HG02840 (cell line): ENCODE results near the gene ECE2.

ENCODE experiments used
- ATAC-seq: cut with Tn5 transposase; IDR thresholded peaks from one replicate; pipeline ENCODE4 v1.9.1; 2021; ENCODE audit warnings: mild to moderate bottlenecking, moderate library complexity, moderate number of reproducible peaks; ENCODE audit not compliant: unreplicated experiment, low FRiP score

The ECE2 gene

DNA sequence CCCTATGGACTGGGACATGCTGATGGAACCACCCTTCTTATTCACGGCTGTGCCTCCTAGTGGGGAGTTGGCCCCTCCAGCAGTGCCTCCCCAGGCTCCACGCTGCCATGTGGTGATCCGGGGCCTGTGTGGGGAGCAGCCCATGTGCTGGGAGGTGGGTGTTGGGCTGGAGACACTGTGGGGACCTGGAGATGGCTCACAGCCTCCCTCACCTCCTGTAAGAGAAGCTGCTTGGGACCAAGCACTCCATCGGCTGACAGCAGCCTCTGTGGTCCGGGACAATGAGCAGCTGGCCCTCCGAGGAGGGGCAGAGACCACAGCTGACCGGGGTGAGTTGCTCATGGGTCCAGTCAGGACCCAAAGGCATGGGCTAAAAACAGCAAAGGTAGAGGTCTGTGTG lies 36.1 kb upstream of the ECE2 start:
- ATAC-seq, result no peak

DNA sequence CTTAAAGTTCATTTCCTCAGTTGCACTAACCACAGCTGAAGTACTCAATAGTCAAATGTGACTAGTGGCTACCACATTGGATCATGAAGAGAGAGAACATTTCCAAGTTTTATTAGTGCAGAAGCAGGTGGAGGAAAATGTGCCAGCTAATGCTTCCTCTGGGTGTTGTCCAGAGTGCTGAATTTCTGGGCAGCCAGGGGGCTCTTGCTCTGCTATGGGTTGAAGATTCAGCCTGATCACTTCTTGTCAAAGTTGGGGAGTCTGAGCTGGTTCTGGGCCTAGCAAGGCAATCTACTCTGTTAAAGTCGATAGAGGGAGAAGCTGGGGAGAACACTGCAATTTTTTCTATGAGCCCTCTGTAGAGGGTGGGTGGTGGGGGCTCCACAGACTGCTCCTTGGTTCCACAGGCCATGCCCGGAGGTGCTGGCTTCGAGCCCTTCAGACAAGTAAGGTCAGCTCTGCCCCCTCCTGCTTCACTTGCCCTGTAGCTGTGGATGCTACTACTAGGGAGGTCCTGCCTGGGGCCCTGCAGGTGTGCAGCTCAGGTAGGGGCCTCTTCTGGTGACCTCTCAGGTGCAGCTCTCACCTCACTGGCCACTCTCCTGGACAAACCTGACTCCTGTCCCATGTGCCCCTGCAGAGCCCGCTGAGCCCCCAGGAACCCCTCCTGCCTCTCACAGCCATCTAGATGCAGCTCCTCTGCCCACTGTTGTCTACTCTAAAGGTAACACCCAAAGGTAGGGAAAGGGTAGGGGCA lies 35.3 kb upstream of the ECE2 start:
- no peak for ATAC-seq

DNA sequence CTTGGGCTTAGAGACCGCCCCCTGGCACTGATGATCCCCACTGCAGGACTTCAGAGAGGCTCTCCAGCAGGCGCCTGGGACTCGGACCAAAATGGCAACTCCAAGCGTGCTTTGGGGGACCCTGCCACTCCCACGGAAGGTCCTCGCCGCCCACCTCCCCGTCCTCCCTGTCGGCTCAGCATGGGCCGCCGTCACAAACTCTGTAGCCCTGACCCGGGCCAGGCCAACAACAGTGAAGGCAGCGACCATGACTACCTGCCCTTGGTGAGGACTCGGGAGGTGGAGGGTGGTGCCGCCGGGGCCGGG lies 34.7 kb upstream of the ECE2 start:
- ATAC-seq, result no peak

DNA sequence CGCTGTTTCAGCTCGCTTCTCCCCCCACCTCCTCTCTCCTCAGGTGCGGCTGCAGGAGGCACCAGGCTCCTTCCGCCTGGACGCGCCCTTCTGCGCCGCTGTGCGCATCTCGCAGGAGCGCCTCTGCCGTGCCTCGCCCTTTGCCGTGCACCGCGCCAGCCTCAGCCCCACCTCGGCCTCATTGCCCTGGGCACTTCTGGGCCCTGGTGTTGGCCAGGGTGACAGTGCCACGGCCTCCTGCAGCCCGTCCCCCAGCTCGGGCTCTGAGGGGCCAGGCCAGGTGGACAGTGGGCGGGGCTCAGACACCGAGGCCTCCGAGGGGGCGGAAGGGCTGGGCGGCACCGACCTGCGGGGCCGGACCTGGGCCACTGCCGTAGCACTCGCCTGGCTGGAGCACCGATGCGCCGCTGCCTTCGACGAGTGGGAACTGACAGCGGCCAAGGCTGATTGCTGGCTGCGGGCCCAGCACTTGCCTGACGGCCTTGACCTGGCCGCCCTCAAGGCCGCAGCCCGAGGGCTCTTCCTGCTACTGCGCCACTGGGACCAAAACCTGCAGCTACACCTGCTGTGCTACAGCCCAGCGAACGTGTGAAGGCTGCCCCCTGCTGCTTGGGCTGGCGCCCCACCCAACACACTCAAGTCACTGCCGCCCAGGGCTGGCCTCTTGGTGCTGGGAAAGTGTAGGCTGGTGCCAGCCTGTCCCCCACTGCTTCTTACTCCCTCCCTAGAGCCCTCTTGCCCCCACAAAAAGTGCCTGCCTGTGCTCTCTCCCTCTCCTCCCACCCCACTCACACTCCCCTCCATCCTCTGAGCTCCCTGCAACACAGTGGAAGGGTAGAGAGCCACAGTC lies 34.1 kb upstream of the ECE2 start:
- no peak for ATAC-seq

DNA sequence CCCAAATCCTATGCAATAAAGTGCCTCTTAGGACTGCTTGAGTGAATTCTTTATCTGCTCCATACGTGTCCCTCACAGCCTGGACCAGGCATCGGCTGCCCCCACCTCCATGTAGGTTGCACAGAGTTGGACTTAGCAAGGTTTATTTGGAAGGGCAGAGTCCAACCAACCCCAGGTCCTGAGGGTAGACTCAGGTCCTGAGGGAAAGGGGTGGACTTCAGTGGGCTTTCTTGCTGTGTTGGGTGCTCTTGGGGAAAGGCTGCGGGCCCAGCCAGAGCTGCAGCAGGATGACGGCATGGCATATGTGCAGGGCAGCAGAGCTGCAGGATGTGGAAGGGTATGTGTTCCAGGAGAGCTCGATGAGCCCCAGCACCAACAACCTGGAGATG lies 33.5 kb upstream of the ECE2 start:
- ATAC-seq, result no peak

DNA sequence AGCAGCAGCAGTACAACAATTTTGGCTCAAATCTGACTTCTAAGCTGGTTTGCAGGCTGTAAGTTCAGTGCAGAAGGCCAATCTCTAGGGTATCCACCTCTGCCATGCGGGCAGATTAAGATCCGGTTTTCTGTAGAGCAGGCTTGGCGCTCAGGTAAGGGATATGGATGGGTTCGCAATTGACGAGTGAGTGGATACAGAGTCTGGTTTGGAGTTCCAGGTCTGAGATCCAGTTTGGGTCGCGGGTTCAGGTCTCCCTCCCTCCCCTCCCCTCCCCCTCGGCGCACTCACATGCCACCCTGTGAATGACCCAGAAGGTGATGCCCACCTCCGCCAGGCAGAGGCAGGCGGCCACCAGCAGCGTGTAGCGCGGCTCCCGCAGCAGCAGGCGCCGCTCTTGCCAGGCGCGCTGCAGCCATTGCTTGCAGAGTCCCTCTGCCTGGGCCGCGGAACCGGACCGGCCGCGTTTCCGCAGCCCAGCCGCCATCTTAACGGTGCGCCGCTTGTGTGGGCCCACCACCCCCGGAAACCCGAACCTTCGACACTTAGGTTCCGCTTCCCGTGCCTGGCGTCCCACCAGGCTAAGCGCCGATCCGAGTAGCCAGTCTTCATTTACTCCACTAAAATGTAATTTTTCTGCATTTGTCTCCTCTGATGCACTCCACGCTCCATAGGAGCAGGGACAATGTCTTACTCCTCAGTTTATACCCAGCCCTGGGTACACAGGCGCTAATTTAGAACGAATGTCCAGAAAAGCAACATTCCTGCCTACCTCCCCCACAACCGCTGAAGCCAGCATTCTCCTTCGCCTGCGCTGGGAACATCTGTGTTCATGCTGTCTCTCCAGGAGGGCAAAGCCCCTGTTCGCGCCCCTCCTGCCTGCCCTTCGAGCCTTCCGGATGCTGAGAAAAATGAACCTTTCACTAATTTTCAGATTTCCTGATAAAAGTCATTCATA lies 27.1 kb upstream of the ECE2 start, which contains the start of gene ALG3:
Gene ALG3, minus strand, starts transcription at position 509 of the 958 bp plus-strand sequence. Its CDS starts 22 bp downstream, at position 487.
- peak; percentile 61 for ATAC-seq

DNA sequence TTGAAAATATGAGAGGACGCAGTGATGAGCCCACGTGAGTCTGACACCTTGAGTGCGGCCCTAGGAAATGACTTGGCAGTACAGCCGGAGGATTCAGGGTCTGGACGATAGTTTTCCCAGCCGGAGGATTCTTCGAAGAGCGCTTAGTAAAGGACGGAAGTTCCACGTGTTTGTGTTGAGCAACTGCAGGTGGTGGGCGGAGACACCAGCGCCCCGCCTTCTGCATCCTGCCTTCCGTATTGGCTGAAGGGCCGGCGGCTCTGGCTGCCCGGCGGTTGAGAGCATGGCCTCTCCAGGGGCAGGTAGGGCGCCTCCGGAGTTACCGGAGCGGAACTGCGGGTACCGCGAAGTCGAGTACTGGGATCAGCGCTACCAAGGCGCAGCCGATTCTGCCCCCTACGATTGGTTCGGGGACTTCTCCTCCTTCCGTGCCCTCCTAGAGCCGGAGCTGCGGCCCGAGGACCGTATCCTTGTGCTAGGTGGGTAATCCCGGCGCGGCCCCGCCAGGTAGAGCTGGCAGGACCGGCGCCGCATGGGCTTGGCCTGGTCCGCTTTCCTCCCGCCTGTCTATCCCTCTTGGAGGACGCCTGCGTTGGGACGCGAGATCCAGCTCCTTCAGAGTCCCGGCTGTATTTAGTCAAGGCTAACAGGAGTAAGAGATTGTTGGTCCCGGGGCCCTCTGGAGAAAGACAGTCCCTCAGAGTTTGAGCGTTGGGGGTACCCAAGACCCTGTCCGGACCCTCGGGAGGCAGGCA lies 26.2 kb upstream of the ECE2 start, which contains the start of gene EEF1AKMT4:
Gene EEF1AKMT4, plus strand, starts transcription at position 261 of the 755 bp plus-strand sequence. Its CDS starts 23 bp downstream, at position 284.
- ATAC-seq, result peak; percentile 86

DNA sequence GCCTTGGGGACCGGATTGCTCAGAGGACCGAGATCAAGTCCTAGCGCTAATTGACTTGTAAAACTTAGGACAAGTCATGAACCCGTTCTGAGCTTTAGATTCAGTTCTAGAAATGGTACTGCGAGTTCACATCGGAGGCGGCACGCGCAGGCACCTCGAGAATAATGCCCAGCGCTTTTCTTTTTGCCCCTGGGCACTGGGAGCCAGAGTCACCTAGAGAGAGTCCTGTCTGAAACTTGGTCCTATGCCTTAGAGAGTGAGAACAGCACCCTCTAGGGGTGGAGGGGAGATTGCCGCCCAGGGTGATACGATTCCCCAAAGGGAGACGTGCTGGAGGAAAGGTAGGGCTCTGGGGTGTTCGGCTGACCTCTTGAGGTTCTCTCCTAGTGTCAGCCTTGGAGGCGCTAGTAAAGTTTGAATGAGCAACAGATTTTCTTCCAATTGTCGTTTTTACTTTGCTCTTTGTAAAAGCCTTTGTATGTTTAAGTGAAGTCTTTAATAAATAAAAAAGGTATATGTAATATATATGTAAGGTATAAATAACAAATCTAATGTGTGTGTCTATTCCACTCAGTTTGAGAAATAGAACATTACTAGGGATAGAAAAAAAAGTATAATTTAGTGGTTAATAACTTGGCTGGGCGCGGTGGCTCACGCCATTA lies 25.5 kb upstream of the ECE2 start:
- peak; percentile 60 for ATAC-seq

DNA sequence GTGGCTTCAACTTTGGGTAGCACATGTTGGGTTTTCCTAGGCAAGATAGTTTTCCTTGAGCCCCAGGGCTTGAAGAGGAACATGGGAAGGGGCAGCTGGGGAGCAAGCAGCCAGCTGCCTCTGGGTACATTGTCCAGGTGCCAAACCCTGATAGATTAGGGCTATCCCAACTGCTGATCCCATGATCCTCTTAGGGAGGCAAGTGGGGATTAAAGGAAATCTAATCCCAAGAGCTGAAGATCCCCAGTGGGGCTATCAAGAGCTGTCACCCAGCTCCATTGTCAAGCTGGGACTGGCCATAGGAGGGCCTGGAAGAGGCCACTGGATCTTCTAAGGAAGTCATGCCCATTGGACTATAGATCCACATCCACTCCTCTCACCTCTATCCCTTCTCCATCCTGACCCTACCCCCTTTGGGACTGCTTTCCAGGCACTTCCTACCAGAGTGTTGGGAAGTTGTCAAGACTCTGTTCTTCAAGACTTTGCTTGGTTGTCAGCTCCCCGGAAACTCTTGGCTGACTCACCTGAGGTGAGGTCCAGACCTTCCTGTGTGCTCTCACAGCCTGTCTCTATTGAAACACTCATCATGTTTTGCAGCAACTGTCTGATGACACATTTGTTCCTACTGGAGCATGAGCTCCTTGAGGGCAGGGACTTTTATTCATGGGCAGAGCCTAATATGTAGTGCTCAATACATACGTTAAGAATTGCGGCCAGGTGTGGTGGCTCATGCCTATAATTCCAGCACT lies 20.4 kb upstream of the ECE2 start:
- ATAC-seq, result no peak

DNA sequence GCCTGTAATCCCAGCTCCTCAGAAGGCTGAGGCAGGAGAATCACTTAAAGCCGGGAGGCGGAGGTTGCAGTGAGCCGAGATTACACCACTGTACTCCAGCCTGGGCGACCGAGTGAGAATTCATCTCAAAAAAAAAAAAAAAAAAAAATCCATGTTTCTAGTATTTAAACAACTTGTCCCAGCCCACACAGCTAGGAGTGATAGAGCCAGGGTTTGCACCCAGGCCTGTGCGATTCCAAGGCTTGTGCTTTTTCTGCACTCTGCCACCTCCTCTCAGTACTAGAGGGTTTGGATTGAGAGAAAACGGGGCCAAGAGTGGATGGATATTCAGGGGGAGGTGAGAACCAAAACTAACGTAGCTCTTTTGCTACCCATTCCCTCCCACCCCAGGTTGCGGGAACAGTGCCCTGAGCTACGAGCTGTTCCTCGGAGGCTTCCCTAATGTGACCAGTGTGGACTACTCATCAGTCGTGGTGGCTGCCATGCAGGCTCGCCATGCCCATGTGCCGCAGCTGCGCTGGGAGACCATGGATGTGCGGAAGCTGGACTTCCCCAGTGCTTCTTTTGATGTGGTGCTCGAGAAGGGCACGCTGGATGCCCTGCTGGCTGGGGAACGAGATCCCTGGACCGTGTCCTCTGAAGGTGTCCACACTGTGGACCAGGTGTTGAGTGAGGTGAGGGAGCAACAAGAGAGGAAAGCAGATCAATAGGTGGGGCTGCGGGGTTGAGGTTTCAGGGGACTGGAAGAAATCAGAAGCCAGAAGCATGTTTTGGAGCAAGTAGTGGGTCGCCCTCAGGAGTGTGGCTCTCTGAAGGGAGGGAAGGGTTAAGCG lies 18.5 kb upstream of the ECE2 start:
- ATAC-seq, result no peak

DNA sequence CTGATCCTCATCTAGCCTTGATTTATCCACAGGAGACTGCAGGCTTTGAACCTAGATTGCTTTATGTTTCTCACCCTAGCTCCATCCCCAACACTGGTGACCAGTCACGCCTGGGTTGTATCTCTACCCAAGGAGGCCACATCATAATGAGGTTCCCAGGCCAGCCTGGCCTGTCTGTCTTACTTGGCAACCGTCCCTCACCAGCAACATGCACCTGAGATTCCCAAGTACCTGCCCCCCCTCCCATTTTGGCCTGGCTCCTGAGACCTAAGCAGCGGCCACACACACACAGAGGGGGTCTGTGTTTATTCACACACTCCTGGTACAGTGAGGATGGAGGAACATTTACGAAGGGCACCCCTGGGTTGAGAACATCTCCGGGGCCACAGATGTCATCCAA lies 16.9 kb upstream of the ECE2 start:
- ATAC-seq, result no peak

DNA sequence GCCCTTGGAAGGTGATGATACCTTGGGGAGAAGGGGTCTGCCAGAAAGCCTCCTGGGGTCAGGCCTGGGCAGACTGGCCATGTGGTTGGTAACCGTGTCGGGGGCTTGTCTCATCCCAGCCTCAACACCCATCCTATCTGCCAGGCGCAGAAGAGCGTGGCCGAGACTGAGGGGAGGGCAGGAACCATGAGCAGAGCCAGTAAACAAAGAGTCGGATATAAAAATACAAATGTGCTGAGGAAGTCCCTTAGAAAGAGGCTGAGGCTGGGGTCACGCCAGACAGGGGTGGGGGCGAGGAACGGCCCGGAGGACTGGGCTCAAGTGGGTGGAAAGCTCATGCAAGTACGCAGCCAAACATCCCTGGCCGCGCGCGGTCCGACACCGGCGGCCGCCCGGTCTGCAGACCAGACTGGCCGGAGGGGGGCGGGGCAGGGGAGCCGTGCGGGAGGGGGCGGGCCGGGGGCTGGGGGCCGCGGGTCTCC lies 16.4 kb upstream of the ECE2 start:
- ATAC-seq, result no peak

DNA sequence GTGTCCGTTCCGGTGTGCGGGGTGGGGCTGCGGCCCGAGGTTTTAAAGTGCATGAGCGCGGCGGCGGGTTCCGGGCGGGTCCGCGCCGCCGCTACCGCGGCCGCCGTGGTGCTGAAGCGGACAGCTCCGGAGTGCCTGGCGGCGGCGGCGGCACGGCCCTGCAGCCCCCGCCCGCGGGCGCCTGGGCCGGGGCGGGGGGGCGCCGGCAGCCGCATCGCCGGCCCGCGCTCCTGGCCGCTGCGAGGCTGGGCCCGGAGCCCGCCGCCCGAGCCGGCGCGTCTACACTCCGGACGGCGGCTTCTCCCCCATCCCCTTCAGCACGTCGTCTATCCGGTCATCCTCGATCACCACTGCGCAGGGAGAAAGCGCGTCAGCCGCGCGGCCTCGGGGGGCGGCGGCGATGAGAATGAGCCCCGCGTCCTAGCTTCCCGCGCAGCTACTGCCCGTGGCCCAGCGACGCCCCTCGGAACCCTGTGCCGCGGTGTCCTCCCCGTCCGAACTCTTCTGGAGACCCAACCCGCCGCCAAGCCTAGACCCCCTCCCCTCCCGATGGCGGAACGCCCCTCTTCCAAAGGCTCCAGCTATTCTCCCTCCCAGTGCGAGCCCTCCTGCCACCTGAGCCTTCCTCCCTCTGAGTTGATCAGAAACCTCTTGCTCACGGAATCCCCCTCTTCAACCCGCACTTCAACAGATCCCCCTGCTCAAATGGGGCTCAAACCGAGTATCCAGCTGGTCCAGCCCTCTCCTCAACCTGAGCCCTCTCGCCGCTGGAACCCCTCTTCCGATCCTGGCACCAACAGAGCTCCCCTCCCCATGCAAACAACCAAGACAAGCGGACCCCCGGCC lies 15.7 kb upstream of the ECE2 start:
- no peak for ATAC-seq

DNA sequence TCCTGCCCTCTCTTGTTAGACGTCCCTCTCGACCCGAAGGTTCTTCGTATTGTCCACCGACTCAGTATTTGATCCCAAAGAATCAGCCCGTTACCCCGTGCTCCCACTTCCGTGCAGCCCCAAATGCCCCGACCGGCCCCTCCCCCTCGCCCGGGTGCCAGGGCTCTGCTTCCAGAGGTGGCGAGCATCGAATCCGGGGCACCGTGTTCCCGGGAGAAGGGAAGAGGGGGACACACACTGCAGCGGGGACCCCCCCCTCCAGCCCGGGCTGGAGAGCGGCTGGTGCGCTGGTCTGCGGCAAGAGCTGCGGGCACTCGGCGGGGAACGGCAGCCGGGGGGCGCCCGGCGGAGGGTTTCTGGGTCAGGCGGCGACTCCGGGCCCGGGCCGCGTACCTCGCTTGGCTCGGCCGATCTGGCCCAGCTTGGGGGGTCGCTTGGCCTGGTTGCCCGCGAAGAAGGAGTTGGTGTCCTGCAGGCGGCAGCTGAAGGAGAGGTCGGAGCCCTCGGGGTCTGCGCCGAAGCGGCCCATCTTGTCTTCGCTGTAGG lies 15.0 kb upstream of the ECE2 start:
- ATAC-seq, result no peak

DNA sequence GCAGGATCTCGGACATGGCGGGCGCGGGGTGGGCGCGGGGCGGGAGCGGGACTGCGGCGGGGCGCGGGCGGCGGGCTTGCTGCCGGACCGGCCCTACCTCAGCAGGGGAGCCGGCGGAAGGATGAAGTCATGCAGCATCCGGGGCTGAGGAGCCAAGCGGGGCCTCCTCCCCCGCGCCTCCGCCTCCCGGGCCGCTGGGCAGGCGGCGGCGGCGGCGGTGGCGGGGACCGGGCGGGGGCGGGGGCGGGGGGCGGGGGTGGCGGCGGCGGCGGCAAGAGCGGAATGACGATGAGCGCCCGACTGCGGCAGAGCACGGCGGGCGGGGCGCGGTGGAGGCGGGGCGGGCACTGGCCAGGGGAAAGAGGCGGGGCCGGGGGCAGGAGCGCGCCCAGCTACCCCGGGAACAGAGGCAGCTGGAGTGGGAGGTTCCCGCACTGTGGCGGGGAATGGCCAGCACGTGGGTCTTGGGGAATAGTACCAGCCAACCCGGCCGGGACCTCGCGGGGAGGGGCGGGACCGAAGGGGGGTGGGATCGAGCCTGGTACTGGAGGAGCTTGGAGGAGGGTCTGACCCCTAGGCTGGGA lies 14.5 kb upstream of the ECE2 start, which contains the start of gene CAMK2N2:
Gene CAMK2N2, minus strand, starts transcription at position 284 of the 584 bp plus-strand sequence. Its CDS starts 268 bp downstream, at position 16.
- no peak for ATAC-seq
